ENCODE data around the gene C11orf16.

The C11orf16 gene

DNA sequence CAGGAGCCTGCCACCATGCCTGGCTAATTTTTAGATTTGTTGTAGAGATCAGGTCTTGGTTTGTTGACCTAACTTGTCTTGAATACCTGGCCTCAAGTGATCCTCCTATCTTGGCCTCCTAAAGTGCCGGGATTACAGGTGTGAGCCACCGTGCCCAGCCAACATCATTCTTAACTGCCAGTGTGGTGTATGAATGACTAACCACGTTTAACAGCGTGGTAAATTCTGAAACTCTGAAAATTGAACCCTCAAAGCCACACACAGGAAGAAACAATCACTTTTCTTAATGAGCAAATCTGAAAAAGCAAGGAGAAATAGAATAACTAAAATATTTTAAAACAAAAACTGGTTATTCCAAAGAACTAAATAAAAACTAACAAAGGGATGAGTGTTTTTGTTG lies 24.1 kb upstream of the C11orf16 start:
- Histone ChIP-seq H3K9me2 (replicated peaks; ENCODE audit: low read depth, low read length) (no peaks in the 10 kb centered on the region), H3K4me3 (ENCODE audit: low read length, poor library complexity, severe bottlenecking) (no peak overlapping the region), H3K9ac (ENCODE audit: low read depth, low read length, poor library complexity, severe bottlenecking) (no peak overlapping the region), H3K36me3 (ENCODE audit: insufficient read depth, low read length) (peaks cover 31% of the 10 kb centered on the region), H3K4me1 (ENCODE audit: insufficient read depth, low read length, poor library complexity, severe bottlenecking) (peaks cover 9% of the 10 kb centered on the region), H3F3A (ENCODE audit: low read depth) (no peaks in the 10 kb centered on the region), H3K4me2 (ENCODE audit: low read depth, low read length, poor library complexity, severe bottlenecking) (no peak overlapping the region), H3K9me3 (ENCODE audit: insufficient read depth, low read depth, low read length) (no peaks in the 10 kb centered on the region), H3K27me3 (ENCODE audit: insufficient read depth, low read length, poor library complexity, severe bottlenecking) (no peaks in the 10 kb centered on the region), H4K20me1 (ENCODE audit: insufficient read depth, low read length, poor library complexity, severe bottlenecking) (peaks cover 15% of the 10 kb centered on the region), H3K79me2 (ENCODE audit: insufficient read depth, low read length) (peaks cover 17% of the 10 kb centered on the region; the same call in 1 of the 2 replicates), H2AFZ (ENCODE audit: low read length) (no peak overlapping the region)
- no peak for TF ChIP-seq EZH2phosphoT487 (IDR thresholded peaks at IDR 0.05; ENCODE audit: borderline replicate concordance)
- TF ChIP-seq, protein P1, sequence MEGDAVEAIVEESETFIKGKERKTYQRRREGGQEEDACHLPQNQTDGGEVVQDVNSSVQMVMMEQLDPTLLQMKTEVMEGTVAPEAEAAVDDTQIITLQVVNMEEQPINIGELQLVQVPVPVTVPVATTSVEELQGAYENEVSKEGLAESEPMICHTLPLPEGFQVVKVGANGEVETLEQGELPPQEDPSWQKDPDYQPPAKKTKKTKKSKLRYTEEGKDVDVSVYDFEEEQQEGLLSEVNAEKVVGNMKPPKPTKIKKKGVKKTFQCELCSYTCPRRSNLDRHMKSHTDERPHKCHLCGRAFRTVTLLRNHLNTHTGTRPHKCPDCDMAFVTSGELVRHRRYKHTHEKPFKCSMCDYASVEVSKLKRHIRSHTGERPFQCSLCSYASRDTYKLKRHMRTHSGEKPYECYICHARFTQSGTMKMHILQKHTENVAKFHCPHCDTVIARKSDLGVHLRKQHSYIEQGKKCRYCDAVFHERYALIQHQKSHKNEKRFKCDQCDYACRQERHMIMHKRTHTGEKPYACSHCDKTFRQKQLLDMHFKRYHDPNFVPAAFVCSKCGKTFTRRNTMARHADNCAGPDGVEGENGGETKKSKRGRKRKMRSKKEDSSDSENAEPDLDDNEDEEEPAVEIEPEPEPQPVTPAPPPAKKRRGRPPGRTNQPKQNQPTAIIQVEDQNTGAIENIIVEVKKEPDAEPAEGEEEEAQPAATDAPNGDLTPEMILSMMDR (conservative IDR thresholded peaks at IDR 0.05; ENCODE audit: low read length), result no peak

- no peaks in the 10 kb centered on the region for H4K20me1 ChIP-seq (ENCODE audit: insufficient read depth, low read length, poor library complexity, severe bottlenecking)
- no peaks in the 10 kb centered on the region for H3K9me2 ChIP-seq (replicated peaks; ENCODE audit: low read depth, low read length)
- H3K4me1 ChIP-seq (ENCODE audit: insufficient read depth, low read length, poor library complexity, severe bottlenecking), result no peaks in the 10 kb centered on the region
- no peaks in the 10 kb centered on the region for H3K9me3 ChIP-seq (ENCODE audit: insufficient read depth, low read depth, low read length)
- no peaks in the 10 kb centered on the region for H3F3A ChIP-seq (ENCODE audit: low read depth)
- peaks cover 59% of the 10 kb centered on the region; the same call in 1 of the 2 replicates for H3K36me3 ChIP-seq (ENCODE audit: insufficient read depth, low read length)
- no peak overlapping the region for H3K4me2 ChIP-seq (ENCODE audit: low read depth, low read length, poor library complexity, severe bottlenecking)
- no peak overlapping the region for H3K4me3 ChIP-seq (ENCODE audit: low read length, poor library complexity, severe bottlenecking)
- H3K27me3 ChIP-seq (ENCODE audit: insufficient read depth, low read length, poor library complexity, severe bottlenecking), result no peaks in the 10 kb centered on the region
- H3K9ac ChIP-seq (ENCODE audit: low read depth, low read length, poor library complexity, severe bottlenecking), result no peak overlapping the region
- TF ChIP-seq, protein P1 (conservative IDR thresholded peaks at IDR 0.05; ENCODE audit: low read length), result no peak
- TF ChIP-seq EZH2phosphoT487 (IDR thresholded peaks at IDR 0.05; ENCODE audit: borderline replicate concordance), result no peak
- H3K79me2 ChIP-seq (ENCODE audit: insufficient read depth, low read length), result no peaks in the 10 kb centered on the region
- no peak overlapping the region for H2AFZ ChIP-seq (ENCODE audit: low read length)
These were observed 16.1 kb upstream of the C11orf16 start for GRCh38 chr11:8948886-8949285.

DNA sequence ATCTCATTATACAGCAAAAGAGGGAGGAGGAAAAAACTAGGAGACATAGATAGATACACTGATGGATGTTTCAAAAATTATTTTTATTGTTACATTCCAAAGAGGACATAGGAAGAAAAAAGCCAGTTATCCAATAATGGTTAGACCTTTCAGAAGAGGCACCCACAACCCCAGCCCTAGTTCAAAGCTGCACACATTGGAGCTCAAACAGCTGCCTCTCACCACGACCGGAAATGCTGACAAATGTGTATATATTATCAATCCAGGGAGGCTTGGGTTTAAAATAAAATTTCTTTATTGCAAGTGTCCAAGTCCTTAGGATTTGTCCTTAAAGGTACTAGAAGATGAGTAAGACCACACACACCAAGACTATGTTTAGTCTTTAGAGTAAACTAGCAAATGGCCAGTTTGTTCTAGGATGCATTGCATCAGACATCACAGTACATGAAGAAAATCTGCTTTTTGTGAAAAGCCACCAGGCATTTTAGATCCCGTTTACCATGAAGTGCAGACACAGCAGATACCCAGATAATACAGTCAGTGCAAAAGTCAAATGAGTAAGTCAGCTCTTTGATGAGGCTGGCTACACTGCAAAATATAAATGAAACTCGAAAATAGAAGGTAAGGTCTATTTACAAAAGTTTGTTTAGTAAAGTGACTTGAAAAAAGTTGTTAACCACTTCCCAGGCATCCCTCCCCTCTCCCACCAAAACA lies 14.6 kb upstream of the C11orf16 start:
- Histone ChIP-seq H3K4me1 (ENCODE audit: insufficient read depth, low read length, poor library complexity, severe bottlenecking) (no peaks in the 10 kb centered on the region), H3K9ac (ENCODE audit: low read depth, low read length, poor library complexity, severe bottlenecking) (no peak overlapping the region), H3K9me3 (ENCODE audit: insufficient read depth, low read depth, low read length) (no peaks in the 10 kb centered on the region), H3F3A (ENCODE audit: low read depth) (no peaks in the 10 kb centered on the region), H3K9me2 (replicated peaks; ENCODE audit: low read depth, low read length) (no peaks in the 10 kb centered on the region), H3K79me2 (ENCODE audit: insufficient read depth, low read length) (no peaks in the 10 kb centered on the region), H3K36me3 (ENCODE audit: insufficient read depth, low read length) (peaks cover 44% of the 10 kb centered on the region; the same call in 1 of the 2 replicates), H4K20me1 (ENCODE audit: insufficient read depth, low read length, poor library complexity, severe bottlenecking) (no peaks in the 10 kb centered on the region), H3K27me3 (ENCODE audit: insufficient read depth, low read length, poor library complexity, severe bottlenecking) (no peaks in the 10 kb centered on the region), H2AFZ (ENCODE audit: low read length) (no peak overlapping the region), H3K4me2 (ENCODE audit: low read depth, low read length, poor library complexity, severe bottlenecking) (no peak overlapping the region), H3K4me3 (ENCODE audit: low read length, poor library complexity, severe bottlenecking) (no peak overlapping the region)
- TF ChIP-seq, protein P1 (conservative IDR thresholded peaks at IDR 0.05; ENCODE audit: low read length), result no peak
- TF ChIP-seq EZH2phosphoT487 (IDR thresholded peaks at IDR 0.05; ENCODE audit: borderline replicate concordance), result no peak

All from Loucy (cell line).